DOHH2 (cell line): ENCODE results near the gene HMGXB3.

Experiments used
- H3F3A ChIP-seq: fragments of 200-600 bp; sonication (generic), shearing (Covaris generic); 2 replicates; pipeline ENCODE4 v1.6.0; 2016; ENCODE audit warnings: antibody characterized with exemption, mild to moderate bottlenecking; ENCODE audit not compliant: control insufficient read depth, insufficient read depth
- H3K27ac ChIP-seq: fragments of 200-600 bp; sonication (generic); 2 replicates; pipeline ENCODE4 v1.5.1; 2014; ENCODE audit warnings: low read depth, mild to moderate bottlenecking, low read length, moderate library complexity
- H3K27me3 ChIP-seq: fragments of 200-600 bp; sonication (generic); 2 replicates; pipeline ENCODE4 v1.6.1; 2014; ENCODE audit warnings: mild to moderate bottlenecking, low read length, mixed read lengths; ENCODE audit not compliant: control insufficient read depth
- H3K36me3 ChIP-seq: fragments of 200-600 bp; sonication (generic); 2 replicates; pipeline ENCODE4 v1.6.1; 2014; ENCODE audit warnings: mild to moderate bottlenecking, low read length, moderate library complexity, mixed read lengths; ENCODE audit not compliant: control insufficient read depth
- H3K4me1 ChIP-seq: fragments of 200-600 bp; sonication (generic); 2 replicates; pipeline ENCODE4 v1.6.1; 2014; ENCODE audit warnings: mild to moderate bottlenecking, low read length, mixed read lengths; ENCODE audit not compliant: control insufficient read depth
- H3K4me2 ChIP-seq: fragments of 200-600 bp; sonication (generic); 2 replicates; pipeline ENCODE4 v1.6.0; 2014; ENCODE audit warnings: mild to moderate bottlenecking, low read length, moderate library complexity
- H3K4me3 ChIP-seq: fragments of 200-600 bp; sonication (generic); 2 replicates; pipeline ENCODE4 v1.5.1; 2014; ENCODE audit warnings: mild to moderate bottlenecking, low read length, mixed read lengths
- H3K79me2 ChIP-seq: fragments of 200-600 bp; sonication (generic); 2 replicates; pipeline ENCODE4 v1.6.1; 2014; ENCODE audit warnings: mild to moderate bottlenecking, low read length, mixed read lengths; ENCODE audit not compliant: control insufficient read depth
- H3K9me2 ChIP-seq: fragments of 200-600 bp; sonication (generic); replicated peaks from 2 replicates; pipeline ENCODE4 v1.6.1; 2014; ENCODE audit warnings: mild to moderate bottlenecking, low read length, mixed read lengths; ENCODE audit not compliant: control insufficient read depth
- H3K9me3 ChIP-seq: fragments of 200-600 bp; sonication (generic); 2 replicates; pipeline ENCODE4 v1.6.1; 2014; ENCODE audit warnings: antibody characterized with exemption, low read length, mixed read lengths; ENCODE audit not compliant: control insufficient read depth, insufficient read depth
- H4K20me1 ChIP-seq: fragments of 200-600 bp; sonication (generic); 2 replicates; pipeline ENCODE4 v1.6.0; 2014; ENCODE audit warnings: low read depth, mild to moderate bottlenecking, antibody characterized with exemption, low read length, moderate library complexity; ENCODE audit not compliant: control insufficient read depth, insufficient read depth
- EZH2phosphoT487 ChIP-seq: fragments of 200-600 bp; sonication (generic); IDR thresholded peaks from 2 replicates; pipeline ENCODE4 v1.6.1; 2017; ENCODE audit warnings: borderline replicate concordance, mild to moderate bottlenecking, antibody characterized with exemption, low read length, moderate library complexity, mixed read lengths
- TF ChIP-seq, protein P1 (sequence below): fragments of 200-600 bp; sonication (generic); IDR thresholded peaks from one replicate; pipeline ENCODE4 v1.5.1; 2014; ENCODE audit warnings: antibody characterized with exemption, mild to moderate bottlenecking, low read depth, low read length; ENCODE audit not compliant: poor library complexity, severe bottlenecking

Gene HMGXB3

DNA sequence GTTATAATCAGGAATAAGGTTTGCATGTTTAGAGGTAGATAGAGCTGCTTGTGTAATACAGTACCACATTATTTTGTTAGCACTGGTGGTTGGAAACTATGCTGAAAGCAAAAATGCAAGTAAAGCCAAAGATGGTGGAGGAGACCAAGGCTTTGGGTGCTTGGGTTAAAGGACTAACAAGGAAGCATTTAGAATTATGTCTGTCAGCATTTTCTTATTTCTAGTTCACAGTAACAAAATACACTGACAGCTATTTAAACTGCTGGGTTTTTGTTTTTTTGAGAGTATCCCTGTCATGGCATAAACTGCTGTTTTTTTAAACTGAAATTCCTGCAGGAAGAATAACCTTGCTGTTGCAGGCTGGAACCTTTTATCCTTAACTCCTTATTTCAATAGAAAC, 6.5 kb downstream of the HMGXB3 start:
- H3K36me3 ChIP-seq: peaks cover 90% of the 10 kb centered on the region
- TF ChIP-seq EZH2phosphoT487: no peak
- TF ChIP-seq, protein P1, sequence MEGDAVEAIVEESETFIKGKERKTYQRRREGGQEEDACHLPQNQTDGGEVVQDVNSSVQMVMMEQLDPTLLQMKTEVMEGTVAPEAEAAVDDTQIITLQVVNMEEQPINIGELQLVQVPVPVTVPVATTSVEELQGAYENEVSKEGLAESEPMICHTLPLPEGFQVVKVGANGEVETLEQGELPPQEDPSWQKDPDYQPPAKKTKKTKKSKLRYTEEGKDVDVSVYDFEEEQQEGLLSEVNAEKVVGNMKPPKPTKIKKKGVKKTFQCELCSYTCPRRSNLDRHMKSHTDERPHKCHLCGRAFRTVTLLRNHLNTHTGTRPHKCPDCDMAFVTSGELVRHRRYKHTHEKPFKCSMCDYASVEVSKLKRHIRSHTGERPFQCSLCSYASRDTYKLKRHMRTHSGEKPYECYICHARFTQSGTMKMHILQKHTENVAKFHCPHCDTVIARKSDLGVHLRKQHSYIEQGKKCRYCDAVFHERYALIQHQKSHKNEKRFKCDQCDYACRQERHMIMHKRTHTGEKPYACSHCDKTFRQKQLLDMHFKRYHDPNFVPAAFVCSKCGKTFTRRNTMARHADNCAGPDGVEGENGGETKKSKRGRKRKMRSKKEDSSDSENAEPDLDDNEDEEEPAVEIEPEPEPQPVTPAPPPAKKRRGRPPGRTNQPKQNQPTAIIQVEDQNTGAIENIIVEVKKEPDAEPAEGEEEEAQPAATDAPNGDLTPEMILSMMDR: no peak
- no peak overlapping the region for H3K4me2 ChIP-seq
- H3F3A ChIP-seq: no peaks in the 10 kb centered on the region
- no peaks in the 10 kb centered on the region for H3K9me2 ChIP-seq
- H3K27ac ChIP-seq: no peak overlapping the region
- no peak overlapping the region for H3K4me3 ChIP-seq
- no peaks in the 10 kb centered on the region for H3K27me3 ChIP-seq
- peaks cover 8% of the 10 kb centered on the region for H3K4me1 ChIP-seq
- H3K79me2 ChIP-seq: peaks cover 65% of the 10 kb centered on the region
- no peaks in the 10 kb centered on the region for H3K9me3 ChIP-seq
- peaks cover 8% of the 10 kb centered on the region; the same call in 1 of the 2 replicates for H4K20me1 ChIP-seq

DNA sequence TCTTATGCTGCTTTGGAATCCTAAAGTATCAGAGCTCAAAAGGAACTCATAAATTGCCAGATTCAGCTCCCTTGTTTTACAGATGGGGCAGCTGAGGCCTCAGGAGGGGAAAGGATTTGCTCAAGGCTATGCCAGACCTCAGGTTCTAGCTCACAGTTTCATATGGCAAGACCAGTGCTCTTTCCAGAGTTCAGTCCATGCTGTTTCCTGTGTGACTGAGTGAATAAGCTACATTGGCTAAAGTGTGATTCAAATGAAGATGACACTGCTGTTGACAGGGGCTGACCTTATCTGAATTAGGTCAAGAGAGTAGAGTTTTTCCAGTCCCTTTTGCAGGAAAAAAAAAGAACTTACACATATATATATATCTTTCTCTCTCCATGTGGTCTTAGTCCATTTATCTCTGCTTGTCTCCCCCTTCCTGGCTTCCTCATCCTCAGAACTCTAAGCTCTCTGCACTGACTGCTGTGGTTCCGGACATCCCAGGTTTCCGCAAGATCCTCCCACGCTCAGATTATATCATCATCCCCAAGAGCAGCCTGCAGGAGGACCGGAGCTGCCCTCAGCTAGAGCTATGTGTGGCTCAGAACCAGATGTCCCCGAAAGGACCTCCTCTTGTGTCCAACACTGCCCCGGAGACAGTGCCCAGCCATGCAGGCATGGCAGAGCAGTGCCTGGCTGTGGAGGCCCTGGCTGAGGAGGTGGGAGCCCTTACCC, 9.3 kb downstream of the HMGXB3 start:
- Histone ChIP-seq H3K79me2 (peaks cover 38% of the 10 kb centered on the region), H3K4me2 (no peak overlapping the region), H4K20me1 (peaks cover 3% of the 10 kb centered on the region; the same call in 1 of the 2 replicates), H3F3A (no peaks in the 10 kb centered on the region), H3K9me3 (peaks cover 4% of the 10 kb centered on the region; the same call in 1 of the 2 replicates), H3K36me3 (peaks cover 95% of the 10 kb centered on the region), H3K4me3 (no peak overlapping the region), H3K9me2 (no peaks in the 10 kb centered on the region), H3K4me1 (no peaks in the 10 kb centered on the region), H3K27ac (no peak overlapping the region), H3K27me3 (no peaks in the 10 kb centered on the region)
- TF ChIP-seq, protein P1: no peak
- no peak for TF ChIP-seq EZH2phosphoT487

DNA sequence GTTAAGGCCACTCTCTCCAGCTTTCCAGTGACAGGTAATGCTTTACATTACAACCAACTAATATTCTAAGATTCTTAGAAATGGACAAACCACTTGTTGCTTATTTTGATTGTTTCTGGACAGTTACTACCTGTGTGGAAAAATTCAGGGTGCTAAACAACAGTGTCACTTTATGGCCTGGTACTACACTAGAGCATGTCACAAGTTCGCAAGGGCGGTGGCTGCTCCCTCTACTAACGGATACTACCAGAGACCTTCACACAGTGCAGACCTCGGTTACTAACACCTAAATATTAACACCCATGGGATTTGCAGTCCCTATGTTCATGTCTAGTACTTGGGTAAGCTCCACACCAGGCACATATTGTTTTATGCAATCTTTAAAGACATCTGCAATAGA, 13.4 kb downstream of the HMGXB3 start:
- Histone ChIP-seq H3K36me3 (peaks cover 99% of the 10 kb centered on the region), H3K27ac (no peak overlapping the region)

More for the DNA sequence above, 13.4 kb downstream of the HMGXB3 start:
- no peaks in the 10 kb centered on the region for H4K20me1 ChIP-seq
- H3K4me1 ChIP-seq: no peaks in the 10 kb centered on the region
- H3F3A ChIP-seq: no peaks in the 10 kb centered on the region
- H3K4me2 ChIP-seq: no peak overlapping the region
- no peaks in the 10 kb centered on the region for H3K9me2 ChIP-seq
- H3K4me3 ChIP-seq: no peak overlapping the region
- H3K9me3 ChIP-seq: peaks cover 18% of the 10 kb centered on the region; the same call in 1 of the 2 replicates
- TF ChIP-seq EZH2phosphoT487: no peak
- TF ChIP-seq, protein P1: no peak
- H3K79me2 ChIP-seq: peaks cover 6% of the 10 kb centered on the region
- H3K27me3 ChIP-seq: no peaks in the 10 kb centered on the region
